ENCODE data around the gene MACROD2. TPM values are rescaled to one million over a fixed set of nuclear protein-coding genes. Genes with fewer than 3 reads are reported as not detected.

MACROD2 gene
- total and polyA plus RNA-seq, 11 donors: 0.54 to 5.4 (median 2.4) TPM

DNA sequence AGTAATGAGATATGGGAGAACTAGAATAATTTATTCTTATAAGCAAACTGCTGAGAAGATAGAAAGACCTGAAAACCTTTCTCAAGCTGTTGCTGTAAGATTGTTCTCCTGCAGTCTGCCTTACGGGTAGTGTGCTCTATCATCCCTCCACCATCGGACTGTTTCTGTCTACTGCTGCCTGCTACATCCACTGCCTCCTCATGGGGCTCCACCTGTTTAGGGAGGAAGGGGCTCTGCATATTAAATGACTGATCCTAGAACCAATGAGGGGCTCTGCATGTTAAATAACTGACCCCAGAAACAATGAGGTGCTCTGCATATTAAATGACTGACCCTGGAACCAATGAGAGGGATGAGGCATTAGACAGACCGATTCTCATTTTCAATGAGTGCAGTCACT is 1923.3 kb downstream of the MACROD2 start:
- Histone ChIP-seq H3K27ac (no peak overlapping the region), H3K27me3 (no peaks in the 10 kb centered on the region), H3K4me1 (no peaks in the 10 kb centered on the region), H3K9me3 (no peaks in the 10 kb centered on the region), H3K36me3 (no peaks in the 10 kb centered on the region), H3K4me3 (no peak overlapping the region)
- TF ChIP-seq, protein P1, sequence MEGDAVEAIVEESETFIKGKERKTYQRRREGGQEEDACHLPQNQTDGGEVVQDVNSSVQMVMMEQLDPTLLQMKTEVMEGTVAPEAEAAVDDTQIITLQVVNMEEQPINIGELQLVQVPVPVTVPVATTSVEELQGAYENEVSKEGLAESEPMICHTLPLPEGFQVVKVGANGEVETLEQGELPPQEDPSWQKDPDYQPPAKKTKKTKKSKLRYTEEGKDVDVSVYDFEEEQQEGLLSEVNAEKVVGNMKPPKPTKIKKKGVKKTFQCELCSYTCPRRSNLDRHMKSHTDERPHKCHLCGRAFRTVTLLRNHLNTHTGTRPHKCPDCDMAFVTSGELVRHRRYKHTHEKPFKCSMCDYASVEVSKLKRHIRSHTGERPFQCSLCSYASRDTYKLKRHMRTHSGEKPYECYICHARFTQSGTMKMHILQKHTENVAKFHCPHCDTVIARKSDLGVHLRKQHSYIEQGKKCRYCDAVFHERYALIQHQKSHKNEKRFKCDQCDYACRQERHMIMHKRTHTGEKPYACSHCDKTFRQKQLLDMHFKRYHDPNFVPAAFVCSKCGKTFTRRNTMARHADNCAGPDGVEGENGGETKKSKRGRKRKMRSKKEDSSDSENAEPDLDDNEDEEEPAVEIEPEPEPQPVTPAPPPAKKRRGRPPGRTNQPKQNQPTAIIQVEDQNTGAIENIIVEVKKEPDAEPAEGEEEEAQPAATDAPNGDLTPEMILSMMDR (IDR thresholded peaks at IDR 0.05): no peak
- TF ChIP-seq POLR2A (IDR thresholded peaks at IDR 0.05): no peak
- DNase-seq (no peak), ATAC-seq (no peak)
- WGBS, 4 donors: 56 to 70% (median 58%) methylated on average over 3 of the region's 3 CpGs
- intact Hi-C loops (cut with DNase I): loop anchor here in 1 of 10 donors (10.0 kb wide), 1 partner anchor 56 kb away; no protein-coding TSS in a partner anchor

DNA sequence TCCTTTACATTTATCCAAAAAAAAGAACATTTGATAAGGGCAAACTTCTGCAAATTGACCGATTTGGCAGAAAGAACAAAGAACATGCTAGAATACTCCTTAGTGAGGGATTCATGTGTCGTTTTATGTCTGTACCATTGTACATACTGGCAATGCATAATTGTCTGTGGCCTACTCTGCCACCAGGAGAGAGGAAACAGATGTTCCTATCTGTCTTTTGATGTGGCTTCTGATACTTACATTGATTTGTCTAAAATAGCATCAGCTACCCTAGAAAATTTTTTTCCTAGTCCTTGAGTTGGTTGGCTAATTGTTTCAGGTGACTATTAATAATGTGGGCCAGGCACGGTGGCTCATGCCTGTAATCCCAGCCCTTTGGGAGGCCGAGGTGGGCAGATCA is 1923.8 kb downstream of the MACROD2 start:
- intact Hi-C loops (cut with DNase I): loop anchor here in 1 of 10 donors (10.0 kb wide), 1 partner anchor 56 kb away; no protein-coding TSS in a partner anchor
- Histone ChIP-seq H3K4me1 (no peaks in the 10 kb centered on the region), H3K36me3 (no peaks in the 10 kb centered on the region), H3K27me3 (no peaks in the 10 kb centered on the region), H3K9me3 (no peaks in the 10 kb centered on the region), H3K4me3 (no peak overlapping the region), H3K27ac (no peak overlapping the region)
- no peak for DNase-seq
- 68 to 70% (median 68%) methylated on average over 4 of the region's 4 CpGs for WGBS, 4 donors
- ATAC-seq: no peak
- TF ChIP-seq POLR2A (IDR thresholded peaks at IDR 0.05): no peak
- TF ChIP-seq, protein P1 (IDR thresholded peaks at IDR 0.05): no peak

DNA sequence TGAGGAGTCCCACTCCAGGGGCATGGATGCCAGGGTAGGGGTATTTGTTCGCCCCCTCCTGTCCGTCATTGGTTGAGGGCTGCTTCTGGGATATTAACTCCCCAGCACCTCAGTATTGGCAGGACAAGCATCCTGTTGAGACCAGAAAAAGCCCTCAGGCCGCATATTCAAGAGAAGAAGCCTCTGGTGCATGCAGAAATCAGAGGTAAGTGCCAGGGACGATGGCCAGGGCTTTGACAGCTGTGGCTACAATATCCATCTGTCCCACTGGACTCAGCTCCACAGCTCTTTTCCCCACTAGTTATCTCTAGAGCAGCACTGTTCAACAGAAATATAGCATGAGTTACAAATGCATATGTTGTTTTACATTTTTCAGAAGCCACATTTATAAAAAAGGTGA is 1926.6 kb downstream of the MACROD2 start:
- Histone ChIP-seq H3K27ac (no peak overlapping the region), H3K4me1 (no peaks in the 10 kb centered on the region), H3K27me3 (no peaks in the 10 kb centered on the region), H3K9me3 (no peaks in the 10 kb centered on the region), H3K4me3 (no peak overlapping the region), H3K36me3 (no peaks in the 10 kb centered on the region)
- no peak for ATAC-seq
- no peak for DNase-seq
- intact Hi-C loops (cut with DNase I): no loop called here
- WGBS, 4 donors: 64 to 79% (median 73%) methylated on average over 3 to 4 of the region's 4 CpGs
- no peak for TF ChIP-seq POLR2A (IDR thresholded peaks at IDR 0.05)
- TF ChIP-seq, protein P1 (IDR thresholded peaks at IDR 0.05): no peak

DNA sequence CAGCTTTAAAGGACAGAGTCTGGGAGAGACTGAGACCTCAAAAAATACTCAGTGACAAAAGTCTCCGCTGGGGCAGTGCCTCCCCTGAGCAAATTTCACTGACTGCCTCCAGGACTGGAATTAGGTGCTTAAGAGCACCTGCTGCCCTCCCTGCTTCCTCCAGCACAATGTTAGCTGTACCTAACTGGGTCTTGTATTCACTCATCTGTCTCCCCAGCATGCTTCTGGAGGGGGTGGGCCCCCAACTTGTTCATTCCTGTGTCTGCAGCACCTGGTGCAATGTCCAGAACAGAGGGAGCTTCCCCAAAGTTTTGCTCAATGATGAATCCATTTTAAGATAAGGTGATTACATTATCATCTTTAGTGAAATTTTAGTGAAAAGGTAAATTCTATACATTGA is 1927.2 kb downstream of the MACROD2 start:
- H3K36me3 ChIP-seq: no peaks in the 10 kb centered on the region
- 88 to 95% (median 90%) methylated on average over 1 of the region's 1 CpG for WGBS, 4 donors
- DNase-seq: no peak

More for the DNA sequence above, 1927.2 kb downstream of the MACROD2 start:
- no peaks in the 10 kb centered on the region for H3K27me3 ChIP-seq
- H3K9me3 ChIP-seq: no peaks in the 10 kb centered on the region
- no peak for ATAC-seq
- no peaks in the 10 kb centered on the region for H3K4me1 ChIP-seq
- H3K4me3 ChIP-seq: no peak overlapping the region
- intact Hi-C loops (cut with DNase I): no loop called here
- no peak overlapping the region for H3K27ac ChIP-seq
- TF ChIP-seq POLR2A (IDR thresholded peaks at IDR 0.05): no peak
- TF ChIP-seq, protein P1 (IDR thresholded peaks at IDR 0.05): no peak
